Peyer's patch (tissue), 4 donors: Measurements from ENCODE around the gene MTCL1. TPM values are rescaled to one million over a fixed set of nuclear protein-coding genes. Genes with fewer than 3 reads are reported as not detected.

Experiments
- DNase-seq, 3 donors: peaks; one replicate each; pipeline ENCODE4 v3.0.0-alpha.2; 2017 to 2019
- H3K27ac ChIP-seq, 4 donors: fragments of 200-600 bp; sonication (generic); one replicate each; pipeline ENCODE4 v1.5.1; 2016 to 2019
- H3K27me3 ChIP-seq, 2 donors: fragments of 200-600 bp; sonication (generic); one replicate each; pipeline ENCODE4 v1.5.1; 2019
- H3K36me3 ChIP-seq, 3 donors: fragments of 200-600 bp; sonication (generic); one replicate each; pipeline ENCODE4 v1.5.1; 2016 to 2019
- H3K4me1 ChIP-seq, 4 donors: fragments of 200-600 bp; sonication (generic); one replicate each; pipeline ENCODE4 v1.5.1; 2016 to 2019
- H3K4me3 ChIP-seq, 4 donors: fragments of 200-600 bp; sonication (generic); 1 replicate in 3 of 4; 2 replicates in 1 of 4; pipeline ENCODE4 v1.5.1; 2016 to 2019; ENCODE audit warnings: mild to moderate bottlenecking in 1 of 4
- H3K9me3 ChIP-seq, 4 donors: fragments of 200-600 bp; sonication (generic); one replicate each; pipeline ENCODE4 v1.5.1; 2016 to 2019; ENCODE audit warnings: mild to moderate bottlenecking in 1 of 4
- CTCF ChIP-seq, 6 experiments: fragments of 450-650 bp in 4 of 6; fragments of 200-600 bp in 2 of 6; sonication (generic) in 1 of 6; IDR thresholded peaks; one replicate each; pipeline ENCODE4 v1.5.1; 2017 to 2019; ENCODE audit warnings: antibody characterized with exemption in 6 of 6, mild to moderate bottlenecking in 3 of 6, moderate library complexity in 1 of 6
- POLR2A ChIP-seq, 2 donors: fragments of 450-650 bp; IDR thresholded peaks; one replicate each; pipeline ENCODE4 v1.5.1; 2017; ENCODE audit warnings: antibody characterized with exemption in 2 of 2, mild to moderate bottlenecking in 2 of 2, moderate library complexity in 2 of 2
- total RNA-seq, 4 donors: library from RNA; depleted of rRNA; stranded (reverse); fragments of >200 nt; gene quantifications; one replicate each; pipeline ENCODE4 v1.1.0, GENCODE V29; 2016

MTCL1 gene
- total RNA-seq, 4 donors from 2014 or later, result 4.2 to 27.2 (median 6.3) TPM

GRCh38 chr18:8741532-8741931 is 36.2 kb downstream of the MTCL1 start:
- no peaks in the 10 kb centered on the region for H3K4me1 ChIP-seq
- DNase-seq, result no peak
- no peaks in the 10 kb centered on the region for H3K27me3 ChIP-seq
- H3K27ac ChIP-seq, result no peak overlapping the region
- H3K36me3 ChIP-seq, result no peaks in the 10 kb centered on the region
- H3K9me3 ChIP-seq, result peaks cover 0 to 4% (median 0%) of the 10 kb centered on the region in 4 donors
- H3K4me3 ChIP-seq, result no peak overlapping the region
- TF ChIP-seq CTCF (IDR thresholded peaks at IDR 0.05) (no peak), POLR2A (IDR thresholded peaks at IDR 0.05) (no peak)

- no peak overlapping the region for H3K4me3 ChIP-seq
- H3K27me3 ChIP-seq, result no peaks in the 10 kb centered on the region
- H3K4me1 ChIP-seq, result no peaks in the 10 kb centered on the region
- no peak overlapping the region for H3K27ac ChIP-seq
- no peak for DNase-seq
- H3K9me3 ChIP-seq, result peaks cover 0 to 4% (median 0%) of the 10 kb centered on the region in 4 donors
- no peak for TF ChIP-seq CTCF (IDR thresholded peaks at IDR 0.05)
- no peak for TF ChIP-seq POLR2A (IDR thresholded peaks at IDR 0.05)
- H3K36me3 ChIP-seq, result no peaks in the 10 kb centered on the region
Measured at GRCh38 chr18:8742387-8743361, 37.3 kb downstream of the MTCL1 start.

- H3K27ac ChIP-seq, result no peak overlapping the region
Measured at GRCh38 chr18:8744038-8744437, 38.7 kb downstream of the MTCL1 start.

GRCh38 chr18:8744656-8745055 is 39.3 kb downstream of the MTCL1 start:
- Histone ChIP-seq H3K36me3 (no peaks in the 10 kb centered on the region), H3K9me3 (peaks cover 0 to 4% (median 0%) of the 10 kb centered on the region in 4 donors), H3K4me1 (no peaks in the 10 kb centered on the region), H3K27me3 (no peaks in the 10 kb centered on the region), H3K27ac (no peak overlapping the region), H3K4me3 (no peak overlapping the region)
- DNase-seq, result peak in 1 of 3 donors; percentile 65
- TF ChIP-seq CTCF (IDR thresholded peaks at IDR 0.05), result no peak
- TF ChIP-seq POLR2A (IDR thresholded peaks at IDR 0.05), result no peak

More at GRCh38 chr18:8744038-8744437, 38.7 kb downstream of the MTCL1 start:
- Histone ChIP-seq H3K4me1 (no peaks in the 10 kb centered on the region), H3K27me3 (no peaks in the 10 kb centered on the region), H3K36me3 (no peaks in the 10 kb centered on the region), H3K4me3 (no peak overlapping the region), H3K9me3 (peaks cover 0 to 4% (median 0%) of the 10 kb centered on the region in 4 donors)
- TF ChIP-seq CTCF (IDR thresholded peaks at IDR 0.05) (no peak), POLR2A (IDR thresholded peaks at IDR 0.05) (no peak)
- no peak for DNase-seq

GRCh38 chr18:8745355-8746014 is 40.1 kb downstream of the MTCL1 start:
- no peak for DNase-seq
- TF ChIP-seq CTCF (IDR thresholded peaks at IDR 0.05) (no peak), POLR2A (IDR thresholded peaks at IDR 0.05) (no peak)
- Histone ChIP-seq H3K36me3 (no peaks in the 10 kb centered on the region), H3K27ac (no peak overlapping the region), H3K9me3 (peaks cover 0 to 4% (median 0%) of the 10 kb centered on the region in 4 donors), H3K4me1 (peaks cover 0 to 4% (median 0%) of the 10 kb centered on the region in 4 donors), H3K4me3 (no peak overlapping the region), H3K27me3 (no peaks in the 10 kb centered on the region)
